ENCODE measurements around the gene CAMK4. TPM values are rescaled to one million over a fixed set of nuclear protein-coding genes. Genes with fewer than 3 reads are reported as not detected.

The CAMK4 gene
- total RNA-seq, 1 experiment from 2014 or later = not detected

- H3K27me3 ChIP-seq (ENCODE audit: insufficient read depth, low read depth) = no peaks in the 10 kb centered on the region
- intact Hi-C loops (cut with micrococcal nuclease; ENCODE audit: unreplicated experiment) = no loop called here
- H3K4me3 ChIP-seq = no peak overlapping the region
- H3K79me2 ChIP-seq (ENCODE audit: low read depth) = no peaks in the 10 kb centered on the region
- ChIA-PET POLR2A (ENCODE audit: unreplicated experiment) (no interaction called here), CTCF (no interaction called here)
- H3K9me2 ChIP-seq (ENCODE audit: insufficient read depth) = no peaks in the 10 kb centered on the region
- BruUV-seq (replicated peaks) = no TSS peak
- H3F3A ChIP-seq (ENCODE audit: insufficient read depth, low read depth) = no peaks in the 10 kb centered on the region
- no peak for TF ChIP-seq CTCF (conservative IDR thresholded peaks at IDR 0.05)
- TF ChIP-seq EZH2 (IDR thresholded peaks at IDR 0.05; ENCODE audit: low read depth) = no peak
- no peak overlapping the region for H3K4me2 ChIP-seq
- no peaks in the 10 kb centered on the region for H3K9me3 ChIP-seq (ENCODE audit: insufficient read depth, low read depth)
- no peak overlapping the region for H3K27ac ChIP-seq
- DNase-seq = no peak
- no peaks in the 10 kb centered on the region for H3K36me3 ChIP-seq (ENCODE audit: low read depth)
- H3K4me1 ChIP-seq (replicated peaks; ENCODE audit: insufficient read depth) = no peaks in the 10 kb centered on the region
- H4K20me1 ChIP-seq (ENCODE audit: insufficient read depth) = no peaks in the 10 kb centered on the region
- no peak overlapping the region for H2AFZ ChIP-seq
These were observed 170.4 kb downstream of the CAMK4 start for GRCh38 chr5:111394586-111394985.

- CTCF ChIA-PET = no interaction called here
- H3K27me3 ChIP-seq (ENCODE audit: insufficient read depth, low read depth) = no peaks in the 10 kb centered on the region
- no TSS peak for BruUV-seq (replicated peaks)
These were observed 173.8 kb downstream of the CAMK4 start for GRCh38 chr5:111398013-111398412.

GRCh38 chr5:111399113-111399512 is 174.9 kb downstream of the CAMK4 start:
- POLR2A ChIA-PET (ENCODE audit: unreplicated experiment) = no interaction called here
- no TSS peak for BruUV-seq (replicated peaks)
- Histone ChIP-seq H3K9me3 (ENCODE audit: insufficient read depth, low read depth) (no peaks in the 10 kb centered on the region), H3K9me2 (ENCODE audit: insufficient read depth) (no peaks in the 10 kb centered on the region), H3K4me1 (replicated peaks; ENCODE audit: insufficient read depth) (no peaks in the 10 kb centered on the region), H3K4me2 (no peak overlapping the region), H3K79me2 (ENCODE audit: low read depth) (no peaks in the 10 kb centered on the region), H4K20me1 (ENCODE audit: insufficient read depth) (no peaks in the 10 kb centered on the region), H3F3A (ENCODE audit: insufficient read depth, low read depth) (no peaks in the 10 kb centered on the region), H2AFZ (no peak overlapping the region), H3K27me3 (ENCODE audit: insufficient read depth, low read depth) (no peaks in the 10 kb centered on the region), H3K27ac (no peak overlapping the region), H3K36me3 (ENCODE audit: low read depth) (no peaks in the 10 kb centered on the region), H3K4me3 (no peak overlapping the region)
- TF ChIP-seq EZH2 (IDR thresholded peaks at IDR 0.05; ENCODE audit: low read depth) (no peak), CTCF (conservative IDR thresholded peaks at IDR 0.05) (no peak)
- DNase-seq = no peak
- intact Hi-C loops (cut with micrococcal nuclease; ENCODE audit: unreplicated experiment) = no loop called here
- CTCF ChIA-PET = no interaction called here

More at GRCh38 chr5:111398013-111398412, 173.8 kb downstream of the CAMK4 start:
- no peak for DNase-seq
- H3K4me1 ChIP-seq (replicated peaks; ENCODE audit: insufficient read depth) = no peaks in the 10 kb centered on the region
- no peaks in the 10 kb centered on the region for H3K79me2 ChIP-seq (ENCODE audit: low read depth)
- POLR2A ChIA-PET (ENCODE audit: unreplicated experiment) = no interaction called here
- no peak overlapping the region for H3K4me3 ChIP-seq
- intact Hi-C loops (cut with micrococcal nuclease; ENCODE audit: unreplicated experiment) = no loop called here
- no peak overlapping the region for H3K4me2 ChIP-seq
- H3K9me3 ChIP-seq (ENCODE audit: insufficient read depth, low read depth) = no peaks in the 10 kb centered on the region
- TF ChIP-seq EZH2 (IDR thresholded peaks at IDR 0.05; ENCODE audit: low read depth) = no peak
- no peak for TF ChIP-seq CTCF (conservative IDR thresholded peaks at IDR 0.05)
- no peaks in the 10 kb centered on the region for H4K20me1 ChIP-seq (ENCODE audit: insufficient read depth)
- H2AFZ ChIP-seq = no peak overlapping the region
- no peaks in the 10 kb centered on the region for H3K36me3 ChIP-seq (ENCODE audit: low read depth)
- no peaks in the 10 kb centered on the region for H3F3A ChIP-seq (ENCODE audit: insufficient read depth, low read depth)
- H3K27ac ChIP-seq = no peak overlapping the region
- no peaks in the 10 kb centered on the region for H3K9me2 ChIP-seq (ENCODE audit: insufficient read depth)

All from PC-9 (cell line).